Parathyroid adenoma (tissue), 2 donors: ENCODE results near the gene BMPR1B.
"Not testable (repeated sequence)": the region's sequence is repeated elsewhere in the genome, so short reads cannot be mapped to it uniquely, and the experiment has no call there.

Experiments used
- H2AFZ ChIP-seq: fragments of 300-600 bp; sonication (generic); one replicate; pipeline ENCODE4 v1.7.0; 2017; ENCODE audit warnings: antibody characterized with exemption, mild to moderate bottlenecking
- H3K27ac ChIP-seq: fragments of 300-600 bp; sonication (generic); one replicate; pipeline ENCODE4 v1.7.0; 2017
- H3K27me3 ChIP-seq: fragments of 300-600 bp; sonication (generic); one replicate; pipeline ENCODE4 v1.7.0; 2017; ENCODE audit warnings: low read length; ENCODE audit not compliant: control insufficient read depth, insufficient read depth
- H3K36me3 ChIP-seq: fragments of 300-600 bp; sonication (generic); one replicate; pipeline ENCODE4 v1.7.0; 2017; ENCODE audit warnings: low read length; ENCODE audit not compliant: control insufficient read depth, insufficient read depth
- H3K4me1 ChIP-seq: fragments of 300-600 bp; sonication (generic); one replicate; pipeline ENCODE4 v1.7.0; 2017; ENCODE audit warnings: control low read depth
- H3K4me2 ChIP-seq: fragments of 300-600 bp; sonication (generic); one replicate; pipeline ENCODE4 v1.7.0; 2017; ENCODE audit warnings: low read length
- H3K4me3 ChIP-seq: fragments of 300-600 bp; sonication (generic); one replicate; pipeline ENCODE4 v1.7.0; 2017; ENCODE audit warnings: low read depth, low read length
- H3K79me2 ChIP-seq: fragments of 300-600 bp; sonication (generic); one replicate; pipeline ENCODE4 v1.7.0; 2017; ENCODE audit warnings: control low read depth
- H3K9ac ChIP-seq: fragments of 300-600 bp; sonication (generic); one replicate; pipeline ENCODE4 v1.7.0; 2017; ENCODE audit warnings: mild to moderate bottlenecking
- H3K9me3 ChIP-seq: fragments of 300-600 bp; sonication (generic); one replicate; pipeline ENCODE4 v1.7.0; 2017; ENCODE audit warnings: low read length; ENCODE audit not compliant: control insufficient read depth
- TF ChIP-seq, protein P1 (sequence below): fragments of 300-600 bp; sonication (generic); IDR thresholded peaks from one replicate; pipeline ENCODE4 v1.7.0; 2017; ENCODE audit warnings: antibody characterized with exemption, mild to moderate bottlenecking
- donor health status: primary hyperparathyroidism.

Gene BMPR1B

DNA sequence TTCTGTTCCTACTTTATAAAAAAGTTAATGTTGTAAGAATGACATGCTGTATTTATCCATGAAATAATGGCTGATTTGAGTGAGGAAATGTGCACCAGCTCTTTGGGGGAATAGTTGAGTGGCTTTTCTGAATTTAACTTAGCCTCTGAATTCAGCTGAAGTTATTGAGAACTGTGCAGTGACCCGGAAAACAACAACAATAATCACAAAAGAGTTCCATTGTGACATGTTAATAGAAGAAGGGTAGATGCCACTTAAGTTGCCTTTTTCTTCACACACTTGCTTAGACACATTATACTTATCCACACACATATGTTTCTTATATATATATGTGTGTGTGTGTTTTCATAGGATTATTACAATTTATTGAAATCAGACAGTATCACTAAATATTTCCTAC, 301.2 kb downstream of the BMPR1B start:
- H2AFZ ChIP-seq, result no peak overlapping the region
- no peak overlapping the region for H3K4me3 ChIP-seq
- H3K9ac ChIP-seq, result no peak overlapping the region
- no peaks in the 10 kb centered on the region for H3K27me3 ChIP-seq
- H3K36me3 ChIP-seq, result no peaks in the 10 kb centered on the region
- no peaks in the 10 kb centered on the region for H3K79me2 ChIP-seq
- no peaks in the 10 kb centered on the region for H3K9me3 ChIP-seq
- no peak overlapping the region for H3K4me2 ChIP-seq
- no peaks in the 10 kb centered on the region for H3K4me1 ChIP-seq
- TF ChIP-seq, protein P1, sequence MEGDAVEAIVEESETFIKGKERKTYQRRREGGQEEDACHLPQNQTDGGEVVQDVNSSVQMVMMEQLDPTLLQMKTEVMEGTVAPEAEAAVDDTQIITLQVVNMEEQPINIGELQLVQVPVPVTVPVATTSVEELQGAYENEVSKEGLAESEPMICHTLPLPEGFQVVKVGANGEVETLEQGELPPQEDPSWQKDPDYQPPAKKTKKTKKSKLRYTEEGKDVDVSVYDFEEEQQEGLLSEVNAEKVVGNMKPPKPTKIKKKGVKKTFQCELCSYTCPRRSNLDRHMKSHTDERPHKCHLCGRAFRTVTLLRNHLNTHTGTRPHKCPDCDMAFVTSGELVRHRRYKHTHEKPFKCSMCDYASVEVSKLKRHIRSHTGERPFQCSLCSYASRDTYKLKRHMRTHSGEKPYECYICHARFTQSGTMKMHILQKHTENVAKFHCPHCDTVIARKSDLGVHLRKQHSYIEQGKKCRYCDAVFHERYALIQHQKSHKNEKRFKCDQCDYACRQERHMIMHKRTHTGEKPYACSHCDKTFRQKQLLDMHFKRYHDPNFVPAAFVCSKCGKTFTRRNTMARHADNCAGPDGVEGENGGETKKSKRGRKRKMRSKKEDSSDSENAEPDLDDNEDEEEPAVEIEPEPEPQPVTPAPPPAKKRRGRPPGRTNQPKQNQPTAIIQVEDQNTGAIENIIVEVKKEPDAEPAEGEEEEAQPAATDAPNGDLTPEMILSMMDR, result no peak
- no peak overlapping the region for H3K27ac ChIP-seq

DNA sequence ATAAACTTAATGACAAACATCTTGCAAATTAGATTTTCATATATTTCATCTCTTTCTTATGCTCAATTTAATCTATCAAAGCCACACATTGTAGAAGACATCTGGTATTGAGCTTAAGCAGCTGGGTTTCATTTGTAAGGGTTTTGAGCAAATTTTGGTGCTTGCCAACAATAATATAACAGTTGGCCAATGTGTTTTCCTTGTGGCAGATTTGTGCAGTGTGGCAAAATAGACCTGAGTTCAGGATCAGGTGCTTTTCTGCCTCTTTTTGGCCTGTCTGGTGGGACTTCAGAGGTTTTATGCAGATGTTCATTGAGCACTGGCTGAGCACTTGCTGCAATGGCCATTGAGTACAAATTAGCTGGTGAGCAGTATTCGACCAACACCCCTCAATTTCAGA, 301.9 kb downstream of the BMPR1B start:
- Histone ChIP-seq H3K4me2 (no peak overlapping the region), H3K4me1 (no peaks in the 10 kb centered on the region), H3K27me3 (no peaks in the 10 kb centered on the region), H3K9me3 (no peaks in the 10 kb centered on the region), H3K4me3 (no peak overlapping the region), H2AFZ (no peak overlapping the region), H3K36me3 (no peaks in the 10 kb centered on the region), H3K9ac (no peak overlapping the region), H3K27ac (no peak overlapping the region), H3K79me2 (no peaks in the 10 kb centered on the region)
- TF ChIP-seq, protein P1, result no peak

DNA sequence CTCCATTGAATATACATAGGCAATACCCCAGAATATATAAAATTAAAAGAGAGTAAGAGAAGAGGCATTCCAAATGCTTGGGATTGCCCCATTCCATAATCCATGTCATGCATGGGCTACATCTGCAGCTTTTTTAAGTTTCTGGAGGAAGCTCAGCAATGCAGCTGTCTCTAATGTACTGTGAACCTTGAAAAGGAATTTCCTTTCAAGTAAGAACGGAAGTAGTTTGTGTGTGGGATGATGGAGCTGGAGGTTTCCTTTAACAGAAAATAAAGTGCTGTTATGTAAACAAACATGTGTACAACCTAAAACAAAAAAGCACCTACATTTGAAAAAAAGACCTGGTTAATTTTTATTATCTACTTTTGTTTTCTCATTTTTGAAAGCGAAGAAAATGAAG, 303.5 kb downstream of the BMPR1B start:
- Histone ChIP-seq H3K4me2 (no peak overlapping the region), H2AFZ (no peak overlapping the region), H3K4me3 (no peak overlapping the region), H3K79me2 (no peaks in the 10 kb centered on the region), H3K9ac (no peak overlapping the region), H3K4me1 (no peaks in the 10 kb centered on the region), H3K27me3 (no peaks in the 10 kb centered on the region), H3K27ac (no peak overlapping the region), H3K36me3 (no peaks in the 10 kb centered on the region), H3K9me3 (no peaks in the 10 kb centered on the region)
- TF ChIP-seq, protein P1, result no peak

DNA sequence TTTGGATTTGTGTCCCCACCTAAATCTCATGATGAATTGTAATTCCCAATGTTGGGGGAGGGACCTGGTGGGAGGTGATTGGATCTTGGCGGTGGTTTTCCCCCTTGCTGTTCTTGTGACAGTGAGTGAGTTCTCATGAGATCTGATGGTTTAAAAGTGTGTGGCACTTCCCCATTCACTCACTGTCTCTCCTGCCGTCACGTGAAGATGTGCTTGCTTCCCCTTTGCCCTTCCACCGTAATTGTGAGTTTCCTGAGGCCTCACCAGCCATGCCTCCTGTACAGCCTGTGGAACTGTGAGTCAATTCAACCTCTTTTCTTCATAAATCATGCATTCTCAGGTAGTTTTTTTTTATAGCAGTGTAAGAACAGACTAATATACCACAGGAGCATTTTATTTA, 304.0 kb downstream of the BMPR1B start:
- H3K27me3 ChIP-seq, H3K4me2 ChIP-seq, H3K9ac ChIP-seq, H3K79me2 ChIP-seq, H3K36me3 ChIP-seq, H3K4me1 ChIP-seq, H3K27ac ChIP-seq, H3K4me3 ChIP-seq, H2AFZ ChIP-seq, H3K9me3 ChIP-seq: not testable (repeated sequence)

DNA sequence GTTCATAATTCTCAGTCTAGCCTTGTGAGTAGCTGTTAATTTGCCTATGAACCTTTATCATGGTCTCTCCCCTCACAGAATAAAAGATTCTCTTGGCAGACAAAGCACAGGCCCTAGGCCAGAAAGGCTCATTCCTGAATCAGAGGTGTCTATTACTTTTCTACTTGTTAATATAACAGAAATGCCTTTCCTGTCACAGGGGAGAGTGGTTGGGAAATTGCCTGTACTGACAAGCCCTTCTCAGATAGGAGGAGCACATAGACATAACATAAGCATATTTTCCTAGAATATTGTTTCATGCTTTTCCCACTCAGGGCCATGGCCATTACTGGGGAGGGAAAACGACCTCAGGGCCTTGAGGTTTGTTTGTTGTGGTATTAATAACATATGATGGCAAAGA, 308.3 kb downstream of the BMPR1B start:
- Histone ChIP-seq H3K27ac (no peak overlapping the region), H3K4me2 (no peak overlapping the region), H3K9ac (no peak overlapping the region), H3K79me2 (no peaks in the 10 kb centered on the region), H3K9me3 (no peaks in the 10 kb centered on the region), H3K27me3 (no peaks in the 10 kb centered on the region), H3K4me3 (no peak overlapping the region), H2AFZ (no peak overlapping the region), H3K4me1 (no peaks in the 10 kb centered on the region), H3K36me3 (no peaks in the 10 kb centered on the region)
- TF ChIP-seq, protein P1, result no peak
